Measurements from ENCODE around the gene LRRTM1.

LRRTM1 gene

GRCh38 chr2:80333886-80334285 lies 29.3 kb upstream of the LRRTM1 start:
- no peak overlapping the region for H3K4me3 ChIP-seq (ENCODE audit: insufficient read length, low read depth)
- TF ChIP-seq SUZ12 (IDR thresholded peaks at IDR 0.05; ENCODE audit: extremely low read depth, insufficient read depth, insufficient read length) (no peak), YY1 (IDR thresholded peaks at IDR 0.05; ENCODE audit: insufficient read depth, insufficient read length) (no peak), ZNF274 (IDR thresholded peaks at IDR 0.05; ENCODE audit: low read depth, low read length) (no peak)

GRCh38 chr2:80330527-80331450 lies 26.2 kb upstream of the LRRTM1 start:
- no peaks in the 10 kb centered on the region for H3K9me3 ChIP-seq (ENCODE audit: insufficient read depth, low read length)
- H3K4me1 ChIP-seq (ENCODE audit: insufficient read depth, insufficient read length), result no peaks in the 10 kb centered on the region
- no peak overlapping the region for H3K4me3 ChIP-seq (ENCODE audit: insufficient read length, low read depth)
- no peaks in the 10 kb centered on the region for H3K36me3 ChIP-seq (ENCODE audit: insufficient read depth, insufficient read length, low read length)
- TF ChIP-seq SUZ12 (IDR thresholded peaks at IDR 0.05; ENCODE audit: extremely low read depth, insufficient read depth, insufficient read length) (no peak), ZNF274 (IDR thresholded peaks at IDR 0.05; ENCODE audit: low read depth, low read length) (no peak), YY1 (IDR thresholded peaks at IDR 0.05; ENCODE audit: insufficient read depth, insufficient read length) (no peak)
- DNase-seq (ENCODE audit: low read depth, low spot score), result no peak
- H3K27me3 ChIP-seq (ENCODE audit: insufficient read depth, insufficient read length), result no peaks in the 10 kb centered on the region
- H3K9ac ChIP-seq (ENCODE audit: insufficient read length, low read depth), result no peak overlapping the region

More at GRCh38 chr2:80333886-80334285, 29.3 kb upstream of the LRRTM1 start:
- no peak for DNase-seq (ENCODE audit: low read depth, low spot score)
- Histone ChIP-seq H3K9me3 (ENCODE audit: insufficient read depth, low read length) (no peaks in the 10 kb centered on the region), H3K27me3 (ENCODE audit: insufficient read depth, insufficient read length) (no peaks in the 10 kb centered on the region), H3K4me1 (ENCODE audit: insufficient read depth, insufficient read length) (no peaks in the 10 kb centered on the region), H3K9ac (ENCODE audit: insufficient read length, low read depth) (no peak overlapping the region), H3K36me3 (ENCODE audit: insufficient read depth, insufficient read length, low read length) (no peaks in the 10 kb centered on the region)

GRCh38 chr2:80329491-80329890 lies 24.9 kb upstream of the LRRTM1 start:
- no peaks in the 10 kb centered on the region for H3K9me3 ChIP-seq (ENCODE audit: insufficient read depth, low read length)
- DNase-seq (ENCODE audit: low read depth, low spot score), result no peak
- H3K4me1 ChIP-seq (ENCODE audit: insufficient read depth, insufficient read length), result no peaks in the 10 kb centered on the region
- no peaks in the 10 kb centered on the region for H3K36me3 ChIP-seq (ENCODE audit: insufficient read depth, insufficient read length, low read length)
- no peak overlapping the region for H3K9ac ChIP-seq (ENCODE audit: insufficient read length, low read depth)
- H3K4me3 ChIP-seq (ENCODE audit: insufficient read length, low read depth), result no peak overlapping the region
- TF ChIP-seq SUZ12 (IDR thresholded peaks at IDR 0.05; ENCODE audit: extremely low read depth, insufficient read depth, insufficient read length), result no peak
- no peaks in the 10 kb centered on the region for H3K27me3 ChIP-seq (ENCODE audit: insufficient read depth, insufficient read length)

DNA sequence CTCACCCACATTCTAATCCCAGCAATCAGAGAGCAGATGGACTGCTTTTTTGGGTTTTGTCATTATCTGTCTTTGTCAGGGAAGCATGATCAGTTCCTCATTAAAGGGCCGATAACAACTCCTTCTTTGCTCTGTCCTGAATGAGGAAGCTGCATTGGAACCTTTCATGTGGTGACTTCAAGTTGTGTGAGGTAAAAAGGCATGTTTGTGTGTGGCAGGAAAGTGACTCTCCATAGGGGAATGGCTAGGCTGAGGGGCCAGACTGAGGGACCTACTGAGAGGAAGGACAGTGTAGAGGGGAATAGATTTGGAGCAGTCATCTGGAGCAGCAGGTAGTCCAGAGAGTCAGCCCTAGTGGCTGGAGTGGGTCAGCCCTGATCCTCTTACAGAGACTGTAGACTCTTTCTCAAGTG lies 23.6 kb upstream of the LRRTM1 start:
- no peak for DNase-seq (ENCODE audit: low read depth, low spot score)
- no peak overlapping the region for H3K4me3 ChIP-seq (ENCODE audit: insufficient read length, low read depth)
- no peaks in the 10 kb centered on the region for H3K27me3 ChIP-seq (ENCODE audit: insufficient read depth, insufficient read length)
- no peaks in the 10 kb centered on the region for H3K4me1 ChIP-seq (ENCODE audit: insufficient read depth, insufficient read length)
- no peaks in the 10 kb centered on the region for H3K36me3 ChIP-seq (ENCODE audit: insufficient read depth, insufficient read length, low read length)
- TF ChIP-seq SUZ12 (IDR thresholded peaks at IDR 0.05; ENCODE audit: extremely low read depth, insufficient read depth, insufficient read length) (no peak), ZNF274 (IDR thresholded peaks at IDR 0.05; ENCODE audit: low read depth, low read length) (no peak), YY1 (IDR thresholded peaks at IDR 0.05; ENCODE audit: insufficient read depth, insufficient read length) (no peak)
- no peak overlapping the region for H3K9ac ChIP-seq (ENCODE audit: insufficient read length, low read depth)
- H3K9me3 ChIP-seq (ENCODE audit: insufficient read depth, low read length), result no peaks in the 10 kb centered on the region

- Histone ChIP-seq H3K9ac (ENCODE audit: insufficient read length, low read depth) (no peak overlapping the region), H3K27me3 (ENCODE audit: insufficient read depth, insufficient read length) (no peaks in the 10 kb centered on the region), H3K4me3 (ENCODE audit: insufficient read length, low read depth) (no peak overlapping the region), H3K9me3 (ENCODE audit: insufficient read depth, low read length) (no peaks in the 10 kb centered on the region), H3K36me3 (ENCODE audit: insufficient read depth, insufficient read length, low read length) (no peaks in the 10 kb centered on the region), H3K4me1 (ENCODE audit: insufficient read depth, insufficient read length) (no peaks in the 10 kb centered on the region)
- no peak for DNase-seq (ENCODE audit: low read depth, low spot score)
- TF ChIP-seq ZNF274 (IDR thresholded peaks at IDR 0.05; ENCODE audit: low read depth, low read length), result no peak
- no peak for TF ChIP-seq SUZ12 (IDR thresholded peaks at IDR 0.05; ENCODE audit: extremely low read depth, insufficient read depth, insufficient read length)
- no peak for TF ChIP-seq YY1 (IDR thresholded peaks at IDR 0.05; ENCODE audit: insufficient read depth, insufficient read length)
Measured at GRCh38 chr2:80326861-80327260, 22.3 kb upstream of the LRRTM1 start.

GRCh38 chr2:80326214-80326613 lies 21.7 kb upstream of the LRRTM1 start:
- TF ChIP-seq SUZ12 (IDR thresholded peaks at IDR 0.05; ENCODE audit: extremely low read depth, insufficient read depth, insufficient read length), result no peak
- no peak for TF ChIP-seq YY1 (IDR thresholded peaks at IDR 0.05; ENCODE audit: insufficient read depth, insufficient read length)
- TF ChIP-seq ZNF274 (IDR thresholded peaks at IDR 0.05; ENCODE audit: low read depth, low read length), result no peak
- Histone ChIP-seq H3K9me3 (ENCODE audit: insufficient read depth, low read length) (no peaks in the 10 kb centered on the region), H3K4me3 (ENCODE audit: insufficient read length, low read depth) (no peak overlapping the region), H3K27me3 (ENCODE audit: insufficient read depth, insufficient read length) (no peaks in the 10 kb centered on the region), H3K4me1 (ENCODE audit: insufficient read depth, insufficient read length) (no peaks in the 10 kb centered on the region), H3K9ac (ENCODE audit: insufficient read length, low read depth) (no peak overlapping the region), H3K36me3 (ENCODE audit: insufficient read depth, insufficient read length, low read length) (no peaks in the 10 kb centered on the region)
- DNase-seq (ENCODE audit: low read depth, low spot score), result no peak

- H3K4me1 ChIP-seq (ENCODE audit: insufficient read depth, insufficient read length), result no peaks in the 10 kb centered on the region
- no peak for DNase-seq (ENCODE audit: low read depth, low spot score)
- no peak overlapping the region for H3K4me3 ChIP-seq (ENCODE audit: insufficient read length, low read depth)
- H3K9ac ChIP-seq (ENCODE audit: insufficient read length, low read depth), result no peak overlapping the region
- no peaks in the 10 kb centered on the region for H3K36me3 ChIP-seq (ENCODE audit: insufficient read depth, insufficient read length, low read length)
- no peaks in the 10 kb centered on the region for H3K9me3 ChIP-seq (ENCODE audit: insufficient read depth, low read length)
- TF ChIP-seq ZNF274 (IDR thresholded peaks at IDR 0.05; ENCODE audit: low read depth, low read length) (no peak), SUZ12 (IDR thresholded peaks at IDR 0.05; ENCODE audit: extremely low read depth, insufficient read depth, insufficient read length) (no peak), YY1 (IDR thresholded peaks at IDR 0.05; ENCODE audit: insufficient read depth, insufficient read length) (no peak)
- no peaks in the 10 kb centered on the region for H3K27me3 ChIP-seq (ENCODE audit: insufficient read depth, insufficient read length)
Measured at GRCh38 chr2:80324525-80324924, 20.0 kb upstream of the LRRTM1 start.
